ENCODE data around the gene AKT1S1.

Gene AKT1S1

DNA sequence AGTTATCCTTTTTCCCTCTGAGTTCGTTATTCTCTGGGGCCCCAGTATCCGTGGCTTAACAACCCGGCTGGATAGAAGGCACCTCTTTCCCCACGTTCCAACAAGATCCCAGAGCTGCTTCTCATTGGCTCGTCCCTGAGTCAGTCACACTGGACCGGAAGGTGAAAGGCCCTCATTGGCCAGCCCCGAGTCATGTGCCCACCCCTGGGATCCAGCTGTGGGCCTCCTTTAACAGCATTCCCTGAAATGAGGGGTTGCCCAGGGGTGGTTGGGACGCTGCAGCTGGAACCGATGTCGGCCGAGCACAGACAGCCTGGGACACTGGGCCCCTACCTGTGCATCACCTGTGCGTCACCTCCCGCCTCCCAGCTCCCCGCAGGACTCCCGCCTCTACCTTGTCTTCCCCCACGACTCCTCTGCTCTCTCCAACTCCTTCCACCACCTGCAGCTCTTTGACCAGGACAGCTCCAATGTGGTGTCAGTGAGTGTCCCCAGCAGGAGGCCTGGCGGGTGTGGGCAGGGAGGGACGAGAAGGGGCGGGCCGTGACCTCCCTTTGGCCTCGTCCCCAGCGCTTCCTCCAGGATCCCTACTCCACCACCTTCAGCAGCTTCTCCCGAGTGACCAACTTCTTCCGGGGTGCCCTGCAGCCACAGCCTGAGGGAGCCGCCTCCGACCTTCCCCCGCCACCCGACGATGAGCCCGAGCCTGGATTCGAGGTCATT lies 4.7 kb upstream of the AKT1S1 start:
- no peak for DNase-seq

DNA sequence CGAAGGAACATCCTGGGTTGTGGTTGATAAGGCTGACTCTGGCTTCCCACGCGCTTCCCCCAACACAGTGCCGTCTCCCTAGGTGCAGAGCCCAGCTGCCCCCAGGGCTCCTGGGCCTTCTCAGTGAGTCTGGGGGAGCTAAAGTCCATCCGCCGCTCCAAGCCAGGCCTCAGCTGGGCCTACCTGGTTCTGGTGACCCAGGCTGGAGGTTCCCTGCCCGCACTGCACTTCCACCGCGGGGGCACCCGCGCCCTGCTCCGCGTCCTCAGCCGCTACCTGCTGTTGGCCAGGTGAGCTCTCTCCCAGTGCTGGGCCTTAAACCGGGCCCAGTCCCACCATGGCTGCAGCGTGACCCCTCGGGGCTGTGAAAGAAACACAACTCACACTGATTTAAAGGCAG lies 4.0 kb upstream of the AKT1S1 start:
- DNase-seq, result no peak

DNA sequence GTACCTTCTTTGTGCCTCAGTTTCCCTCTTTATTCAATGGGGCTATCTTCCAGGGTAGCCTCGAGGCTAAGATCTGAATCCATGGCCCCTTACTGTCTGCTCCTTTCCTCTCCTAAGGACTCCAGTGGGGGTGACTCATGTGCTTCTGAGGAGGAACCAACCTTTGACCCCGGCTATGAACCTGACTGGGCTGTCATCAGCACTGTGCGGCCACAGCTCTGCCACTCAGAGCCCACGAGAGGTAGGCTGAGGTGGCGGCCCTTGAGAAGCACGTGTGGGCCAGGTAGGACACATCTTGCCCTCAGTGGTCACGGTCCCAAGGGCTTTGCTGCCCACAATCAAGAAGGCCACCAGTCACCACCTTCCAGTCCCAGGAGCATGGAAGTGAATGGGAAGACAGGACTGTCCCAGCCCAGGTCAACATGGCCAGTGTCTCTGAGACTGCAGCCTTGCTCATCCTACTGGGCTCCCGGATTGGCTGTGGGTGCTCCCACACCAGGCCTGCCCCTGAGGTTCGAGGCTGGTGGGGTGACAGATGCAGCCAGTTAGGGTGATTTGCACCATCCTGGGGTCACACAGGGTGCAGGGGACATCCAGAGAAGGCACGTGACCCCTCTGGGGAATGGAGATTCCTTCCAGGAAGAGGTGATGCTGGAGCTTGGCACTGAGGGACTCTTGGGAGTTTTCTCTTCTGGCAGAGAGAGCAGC lies 3.2 kb upstream of the AKT1S1 start:
- no peak for DNase-seq

DNA sequence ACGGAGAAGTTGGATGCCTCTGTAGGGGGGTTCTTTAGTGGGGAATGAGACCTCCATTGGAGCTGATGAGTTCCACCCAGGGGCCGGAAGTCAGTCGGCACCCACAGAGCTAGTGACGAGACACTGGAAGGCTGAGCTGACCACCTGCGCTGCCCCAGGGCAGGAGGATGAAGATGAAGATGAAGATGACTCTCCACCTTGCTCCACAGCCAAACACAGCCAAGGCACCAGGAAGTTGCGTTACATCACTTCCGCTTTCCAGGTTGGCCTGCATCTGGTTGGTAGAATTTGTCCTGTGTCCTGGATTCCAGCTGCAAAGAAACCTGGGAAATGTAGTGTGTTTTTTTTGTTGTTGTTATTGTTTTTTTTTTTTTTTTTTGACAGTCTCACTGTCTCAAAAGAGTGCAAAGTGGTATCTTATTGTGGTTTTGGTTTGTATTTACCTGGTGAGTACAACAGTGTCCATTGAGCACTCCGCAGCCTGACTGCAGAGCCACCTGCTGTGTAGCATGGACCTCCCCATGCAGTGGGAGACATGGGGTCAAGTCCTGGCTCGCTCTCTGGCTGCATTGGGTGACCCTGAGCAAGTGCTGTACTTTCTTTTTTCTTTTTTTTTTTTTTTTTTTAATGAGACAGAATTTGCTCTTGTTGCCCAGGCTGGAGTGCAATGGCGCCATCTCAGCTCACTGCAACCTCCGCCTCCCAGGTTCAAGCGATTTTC lies 2.2 kb upstream of the AKT1S1 start:
- DNase-seq, result no peak

DNA sequence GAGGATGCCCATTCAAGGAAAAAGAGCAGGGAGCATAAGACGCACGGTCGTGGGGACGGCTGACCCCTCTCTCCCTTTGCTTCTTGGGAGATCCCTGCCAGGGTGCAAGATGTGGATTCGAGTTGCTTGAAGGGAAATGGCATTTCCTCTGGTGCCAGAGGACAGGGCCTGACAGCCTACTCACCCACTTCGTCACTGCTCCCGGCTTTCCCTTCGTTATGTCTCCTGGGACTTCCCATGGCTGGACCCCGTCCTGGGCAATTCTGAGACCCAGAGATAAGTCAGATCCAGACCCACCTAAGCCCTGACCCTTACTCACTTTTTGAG lies 1.6 kb upstream of the AKT1S1 start:
- no peak for DNase-seq

- DNase-seq, result peak; percentile 92
Observed at GRCh38 chr19:49877879-49878743, 956 bp upstream of the AKT1S1 start.

GRCh38 chr19:49876422-49877019 lies 634 bp downstream of the AKT1S1 start:
- peak; percentile 94 for DNase-seq

DNA sequence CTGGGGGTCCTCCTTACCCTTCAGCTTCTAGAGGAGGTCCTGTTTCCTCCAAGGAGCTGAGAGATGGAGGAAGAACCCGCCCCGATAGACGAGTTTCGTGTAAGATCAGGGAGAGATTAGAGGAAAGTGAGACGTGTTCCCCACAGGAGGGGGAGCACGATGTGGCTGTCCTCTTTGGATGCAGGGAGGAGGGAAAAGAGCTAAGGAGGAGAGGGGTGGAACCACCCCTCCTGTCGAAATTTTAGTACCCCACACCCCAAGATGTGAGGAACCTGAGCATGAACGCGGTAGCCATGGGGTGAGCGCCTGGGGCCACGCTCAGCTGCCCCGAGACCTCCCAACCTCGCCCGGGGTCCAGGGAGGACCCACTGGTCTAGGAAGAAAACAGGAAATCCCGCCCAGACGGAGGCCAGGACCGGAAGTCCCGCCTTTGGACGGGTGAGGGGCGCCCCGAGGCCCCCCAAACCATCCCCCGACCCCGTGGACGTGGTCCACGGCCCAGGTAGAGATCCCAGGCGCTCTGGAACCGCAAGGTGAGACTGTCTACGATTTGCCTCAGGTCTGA lies 1.2 kb downstream of the AKT1S1 start:
- peak; percentile 27 for DNase-seq

DNA sequence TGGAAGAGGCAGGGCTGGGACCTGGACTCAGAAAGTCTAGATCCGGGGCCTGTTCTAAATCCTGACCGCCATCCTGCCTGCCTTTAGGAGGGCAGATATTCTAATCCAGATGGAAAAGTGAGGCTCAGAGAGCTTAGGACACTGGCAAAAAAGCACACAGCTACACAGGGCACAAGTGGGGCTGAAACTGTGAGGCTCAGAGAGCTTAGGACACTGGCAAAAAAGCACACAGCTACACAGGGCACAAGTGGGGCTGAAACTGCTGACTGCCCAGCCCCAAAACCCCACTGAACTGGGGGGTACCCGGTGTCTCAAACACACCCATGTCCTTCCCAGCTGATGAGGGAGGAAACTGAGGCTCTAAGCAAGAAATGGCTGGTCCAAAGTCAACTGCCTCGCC lies 2.0 kb downstream of the AKT1S1 start:
- DNase-seq, result no peak

- no peak for DNase-seq
Observed at GRCh38 chr19:49874503-49875157, 2.5 kb downstream of the AKT1S1 start.

DNA sequence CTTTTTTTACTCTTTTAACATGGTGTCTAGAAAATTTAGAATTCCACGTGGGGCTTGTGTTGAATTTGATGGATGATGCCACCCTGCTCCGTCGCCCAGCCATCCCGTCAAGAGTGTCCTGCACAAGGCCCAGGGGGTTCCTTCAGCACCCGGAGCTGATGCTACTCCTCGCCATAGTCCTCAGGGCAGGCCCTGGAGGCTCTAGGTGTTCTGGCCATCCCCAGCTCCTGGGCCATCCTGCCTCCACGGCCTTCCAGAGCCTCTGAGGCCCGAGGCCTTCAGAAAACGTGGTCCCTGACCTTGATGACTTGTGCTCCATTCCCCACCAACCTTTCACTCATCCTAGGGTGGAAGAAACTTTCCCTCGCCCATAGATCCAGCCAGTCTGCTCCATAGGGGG lies 3.3 kb downstream of the AKT1S1 start:
- DNase-seq, result no peak

- no peak for DNase-seq
Observed at GRCh38 chr19:49873129-49873521, 4.0 kb downstream of the AKT1S1 start.

GRCh38 chr19:49872245-49873128 lies 4.7 kb downstream of the AKT1S1 start:
- DNase-seq, result no peak

DNA sequence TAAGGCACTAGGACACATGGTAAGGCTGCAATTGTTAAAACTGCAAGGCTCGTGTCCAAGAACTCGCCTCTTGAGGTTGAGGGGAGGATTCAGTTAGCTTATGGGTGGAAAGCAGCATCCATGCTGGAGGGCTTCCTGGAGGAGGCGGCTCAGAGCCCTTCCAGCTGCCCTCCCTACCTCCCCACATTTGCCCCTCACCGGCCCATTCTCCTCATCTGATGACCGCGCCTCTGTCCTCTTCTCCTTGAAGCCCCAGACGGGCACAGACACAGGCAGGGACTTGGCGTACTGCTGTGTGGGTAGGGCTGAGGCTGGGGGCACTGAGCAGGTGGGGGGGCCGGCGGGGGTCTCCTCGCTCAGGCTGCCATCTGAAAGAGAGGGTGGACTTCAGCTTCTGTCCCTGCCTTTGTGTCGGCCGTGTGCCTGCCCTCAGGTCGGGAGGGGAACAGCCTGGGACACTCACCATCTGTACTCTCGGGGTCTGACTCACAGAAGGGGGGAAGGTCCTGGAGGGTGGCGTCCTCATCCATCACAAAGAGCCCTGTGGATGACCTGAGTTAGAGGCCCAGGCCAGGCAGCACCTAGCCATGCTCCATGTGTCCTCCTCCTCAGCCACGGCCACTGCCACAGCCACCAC lies 5.7 kb downstream of the AKT1S1 start:
- DNase-seq, result no peak

GRCh38 chr19:49870309-49870901 lies 6.8 kb downstream of the AKT1S1 start:
- no peak for DNase-seq

DNA sequence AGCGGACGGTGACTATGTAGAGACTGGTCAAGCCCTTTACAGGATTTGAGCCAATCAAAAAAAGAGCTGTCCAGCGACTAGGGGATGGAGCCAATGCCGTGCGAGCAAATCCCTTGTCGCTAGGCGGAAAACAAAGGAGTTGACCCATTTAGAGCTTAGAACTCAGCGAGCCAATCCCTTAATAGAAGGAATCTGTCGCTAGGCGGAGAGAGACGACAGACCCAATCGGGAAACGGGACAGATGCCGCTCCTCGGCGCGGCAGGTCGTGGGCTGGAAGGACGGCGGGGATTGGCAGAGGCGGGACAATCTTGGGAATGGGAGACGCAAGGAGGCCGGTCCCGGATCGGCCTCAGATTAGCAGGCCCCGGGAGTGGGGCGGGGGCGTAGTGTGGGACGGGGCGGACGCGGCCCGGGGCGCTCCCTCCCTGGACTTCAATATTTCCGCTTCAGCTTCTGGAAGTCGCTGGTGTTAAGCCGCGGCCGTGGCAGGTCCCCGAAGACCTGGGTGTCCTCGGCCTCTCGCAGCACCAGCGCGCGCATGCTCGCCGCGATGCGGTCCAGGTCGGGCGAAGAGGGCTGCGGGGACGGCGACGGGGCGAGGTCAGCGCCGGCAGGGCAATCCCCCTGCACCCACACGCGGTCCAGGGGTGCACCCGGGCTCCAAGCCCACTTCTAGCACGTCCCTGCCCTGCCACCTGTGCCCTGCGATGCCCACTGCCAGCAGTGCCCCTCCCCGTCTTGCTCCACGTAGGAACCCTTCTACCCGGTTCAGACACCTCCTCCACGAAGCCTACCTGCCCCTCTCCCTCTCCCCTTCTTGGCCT lies 7.5 kb downstream of the AKT1S1 start:
- peak; percentile 96 for DNase-seq

- DNase-seq, result no peak
Observed at GRCh38 chr19:49869009-49869483, 8.1 kb downstream of the AKT1S1 start.

- peak; percentile 87 for DNase-seq
Observed at GRCh38 chr19:49866933-49867782, 10.0 kb downstream of the AKT1S1 start, which contains the start of gene PNKP. Gene PNKP, minus strand, starts transcription at chr19:49867576. Its CDS starts 372 bp downstream, at chr19:49867204.
